HCT116 (cell line): Measurements from ENCODE around the gene CTNNA2. TPM values are rescaled to one million over a fixed set of nuclear protein-coding genes. Genes with fewer than 3 reads are reported as not detected.

Experiments
- ATAC-seq: fragments of 200-7000 bp; cut with Tn5 transposase; 2 replicates; pipeline ENCODE4 v1.9.1; 2020; ENCODE audit warnings: mild to moderate bottlenecking, moderate library complexity
- BruUV-seq: library from RNA; stranded (reverse); fragments of 400-500 nt; replicated peaks from 2 replicates; lab custom pipeline; 2021; lab: Mats Ljungman, UMichigan
- CTCF ChIA-PET: fragments of 300-600 bp; sonication (Branson Sonifier 250); formaldehyde crosslinking; loops from one replicate; lab custom pipeline; 2021; ENCODE audit warnings: antibody characterized with exemption; lab: Charles Lee
- POLR2A ChIA-PET: fragments of 300-600, 350-600 bp; sonication (Branson Sonifier 250); formaldehyde crosslinking; loops from one replicate; lab custom pipeline; 2021; ENCODE audit warnings: antibody characterized with exemption; lab: Charles Lee
- RAD21 ChIA-PET, 2 experiments: fragments of 300-600 bp; sonication (Branson Sonifier 250); formaldehyde crosslinking; loops; one replicate each; lab custom pipeline; 2023; ENCODE audit warnings: low total read pairs in 2 of 2; ENCODE audit not compliant: uncharacterized antibody in 2 of 2, unreplicated experiment in 2 of 2, low non-redundant PET in 1 of 2; lab: Charles Lee
- DNase-seq: peaks from one replicate; pipeline ENCODE4 v3.0.0-alpha.2; 2010; ENCODE audit warnings: low read depth, low spot score
- H2AFZ ChIP-seq: fragments of 200-600 bp; shearing (Covaris generic), sonication (generic); 2 replicates; pipeline ENCODE4 v1.6.1; 2017; ENCODE audit warnings: low read depth, mixed run types, mixed read lengths, antibody characterized with exemption, low read length; ENCODE audit not compliant: poor library complexity, severe bottlenecking
- H3K27ac ChIP-seq: 2 replicates; pipeline ENCODE4 v1.5.1; 2012; ENCODE audit warnings: low read depth, low read length
- H3K27me3 ChIP-seq: fragments of 200-600 bp; sonication (generic); 2 replicates; pipeline ENCODE4 v1.6.1; 2016; ENCODE audit warnings: mixed run types, low read length, mixed read lengths; ENCODE audit not compliant: insufficient read depth
- H3K36me3 ChIP-seq, 2 experiments: fragments of 200-500 bp in 1 of 2; fragments of 200-600 bp in 1 of 2; sonication (Bioruptor generic) in 1 of 2; sonication (generic) in 1 of 2; 2 replicates each; pipeline versions ENCODE4 v1.5.1 to v1.6.1; 2014 to 2016; ENCODE audit warnings: low read length in 2 of 2, inconsistent platforms in 1 of 2, mixed read lengths in 1 of 2, mixed run types in 1 of 2; ENCODE audit not compliant: insufficient read depth in 2 of 2, control insufficient read depth in 1 of 2
- H3K4me1 ChIP-seq, 2 experiments: fragments of 200-600 bp in 1 of 2; sonication (generic) in 1 of 2; 2 replicates each; pipeline versions ENCODE4 v1.5.1 to v1.6.1; 2012 to 2017; ENCODE audit warnings: low read length in 2 of 2, inconsistent platforms in 1 of 2, mild to moderate bottlenecking in 1 of 2, mixed read lengths in 1 of 2, mixed run types in 1 of 2, moderate library complexity in 1 of 2; ENCODE audit not compliant: insufficient read depth in 2 of 2, control insufficient read depth in 1 of 2
- H3K4me2 ChIP-seq: fragments of 200-600 bp; sonication (generic); 2 replicates; pipeline ENCODE4 v1.6.1; 2017; ENCODE audit warnings: mixed run types, low read length, mixed read lengths
- H3K4me3 ChIP-seq, 2 experiments: fragments of 200-600 bp in 1 of 2; sonication (generic) in 1 of 2; replicated peaks in 1 of 2; 2 replicates each; pipeline ENCODE4 v1.5.1; 2011 to 2016; ENCODE audit warnings: low read length in 2 of 2, control low read depth in 1 of 2, low read depth in 1 of 2, mild to moderate bottlenecking in 1 of 2, mixed read lengths in 1 of 2, mixed run types in 1 of 2
- H3K79me2 ChIP-seq: fragments of 200-600 bp; sonication (generic); 2 replicates; pipeline ENCODE4 v1.6.1; 2017; ENCODE audit warnings: mild to moderate bottlenecking, mixed run types, low read length, moderate library complexity, mixed read lengths; ENCODE audit not compliant: insufficient read depth
- H3K9ac ChIP-seq: fragments of 200-600 bp; sonication (generic); 2 replicates; pipeline ENCODE4 v1.6.1; 2016; ENCODE audit warnings: low read length, mixed read lengths
- H3K9me2 ChIP-seq: fragments of 200-600 bp; sonication (generic), shearing (Covaris generic); 2 replicates; pipeline ENCODE4 v1.6.1; 2017; ENCODE audit warnings: mixed run types, mild to moderate bottlenecking, moderate library complexity; ENCODE audit not compliant: insufficient read depth
- H3K9me3 ChIP-seq, 2 experiments: fragments of 200-500 bp in 1 of 2; fragments of 200-600 bp in 1 of 2; sonication (Bioruptor generic) in 1 of 2; sonication (generic) in 1 of 2; 2 replicates each; pipeline ENCODE4 v1.6.1; 2014 to 2017; ENCODE audit warnings: low read length in 2 of 2, mixed read lengths in 2 of 2, inconsistent platforms in 1 of 2, low read depth in 1 of 2, mild to moderate bottlenecking in 1 of 2, mixed run types in 1 of 2, moderate library complexity in 1 of 2; ENCODE audit not compliant: control insufficient read depth in 1 of 2, insufficient read depth in 1 of 2
- H4K20me1 ChIP-seq: fragments of 200-600 bp; sonication (generic), shearing (Covaris generic); 2 replicates; pipeline ENCODE4 v1.6.1; 2017; ENCODE audit warnings: mixed run types, mild to moderate bottlenecking, moderate library complexity; ENCODE audit not compliant: insufficient read depth
- CBX3 ChIP-seq: IDR thresholded peaks from 2 replicates; pipeline ENCODE4 v1.6.1; 2012; ENCODE audit warnings: low read depth
- EGR1 ChIP-seq: IDR thresholded peaks from 2 replicates; pipeline ENCODE4 v1.6.1; 2012; ENCODE audit warnings: low read depth
- ELF1 ChIP-seq: IDR thresholded peaks from 2 replicates; pipeline ENCODE4 v1.6.1; 2012; ENCODE audit warnings: low read depth, borderline replicate concordance
- EZH2 ChIP-seq: fragments of 200-600 bp; sonication (generic); IDR thresholded peaks from 2 replicates; pipeline ENCODE4 v1.6.1; 2017; ENCODE audit warnings: antibody characterized with exemption, mixed run types
- EZH2phosphoT487 ChIP-seq: fragments of 200-600 bp; IDR thresholded peaks from 2 replicates; pipeline ENCODE4 v1.6.1; 2018; ENCODE audit warnings: antibody characterized with exemption, borderline replicate concordance
- FOSL1 ChIP-seq: IDR thresholded peaks from 2 replicates; pipeline ENCODE4 v1.6.1; 2012; ENCODE audit warnings: low read depth
- MAX ChIP-seq: IDR thresholded peaks from 2 replicates; pipeline ENCODE4 v1.6.1; 2012
- POLR2AphosphoS5 ChIP-seq: IDR thresholded peaks from 2 replicates; pipeline ENCODE4 v1.6.1; 2011; ENCODE audit warnings: mild to moderate bottlenecking, low read depth, low read length, moderate library complexity
- REST ChIP-seq: IDR thresholded peaks from 2 replicates; pipeline ENCODE4 v1.6.1; 2012; ENCODE audit warnings: low read depth
- SIN3A ChIP-seq: IDR thresholded peaks from 2 replicates; pipeline ENCODE4 v1.6.1; 2012; ENCODE audit warnings: low read depth
- SRF ChIP-seq: IDR thresholded peaks from 2 replicates; pipeline ENCODE4 v1.6.1; 2012; ENCODE audit warnings: low read depth
- YY1 ChIP-seq: IDR thresholded peaks from 2 replicates; pipeline ENCODE4 v1.6.1; 2011; ENCODE audit warnings: low read length, low read depth, moderate library complexity, mild to moderate bottlenecking; ENCODE audit not compliant: insufficient replicate concordance; ENCODE audit errors: extremely low read depth
- intact Hi-C: fragments of 100-400 bp; cut with micrococcal nuclease; formaldehyde crosslinking; loops from 2 replicates; pipeline ENCODE4 v1.10.0; 2022
- total RNA-seq: library from RNA; stranded (reverse); gene quantifications from one replicate; pipeline ENCODE4 v1.2.1, GENCODE V29; 2021; ENCODE audit not compliant: unreplicated experiment
- TF ChIP-seq, protein P1 (sequence below): IDR thresholded peaks from 2 replicates; pipeline ENCODE4 v1.6.1; 2011; ENCODE audit warnings: mild to moderate bottlenecking, low read length, moderate library complexity; ENCODE audit not compliant: insufficient replicate concordance; ENCODE audit errors: extremely low read depth
- TF ChIP-seq, protein P2 (sequence below): IDR thresholded peaks from 2 replicates; pipeline ENCODE4 v1.6.1; 2012
- TF ChIP-seq, protein P3 (sequence below), 3 experiments: fragments of 200-600 bp in 1 of 3; sonication (generic) in 1 of 3; IDR thresholded peaks in 2 of 3; conservative IDR thresholded peaks in 1 of 3; 2 replicates each; pipeline ENCODE4 v1.5.1; 2012 to 2017; ENCODE audit warnings: low read depth in 2 of 3, low read length in 2 of 3, antibody characterized with exemption in 1 of 3, borderline replicate concordance in 1 of 3, control low read depth in 1 of 3, mild to moderate bottlenecking in 1 of 3, mixed read lengths in 1 of 3, mixed run types in 1 of 3, moderate library complexity in 1 of 3; ENCODE audit not compliant: insufficient read depth in 1 of 3

Gene CTNNA2
- total RNA-seq, 1 experiment from 2014 or later, result not detected

- Histone ChIP-seq H3K4me2 (no peak overlapping the region), H4K20me1 (no peaks in the 10 kb centered on the region), H3K9me3 (peaks cover 9 to 12% of the 10 kb centered on the region in 2 experiments; a peak in 2 of 4 replicates), H3K9me2 (no peaks in the 10 kb centered on the region), H3K79me2 (no peaks in the 10 kb centered on the region), H3K9ac (no peak overlapping the region), H3K27me3 (no peaks in the 10 kb centered on the region), H3K27ac (no peak overlapping the region), H3K36me3 (no peaks in the 10 kb centered on the region), H3K4me3 (no peak overlapping the region), H3K4me1 (no peaks in the 10 kb centered on the region), H2AFZ (no peak overlapping the region)
- RAD21 ChIA-PET, result no interaction called here
- DNase-seq (no peak), ATAC-seq (no peak)
- POLR2A ChIA-PET, result no interaction called here
- TF ChIP-seq EGR1 (no peak), MAX (no peak), EZH2phosphoT487 (no peak), YY1 (no peak), CBX3 (no peak), REST (no peak), FOSL1 (no peak), EZH2 (no peak), POLR2AphosphoS5 (no peak), SRF (no peak), SIN3A (no peak), ELF1 (no peak)
- TF ChIP-seq, protein P1, sequence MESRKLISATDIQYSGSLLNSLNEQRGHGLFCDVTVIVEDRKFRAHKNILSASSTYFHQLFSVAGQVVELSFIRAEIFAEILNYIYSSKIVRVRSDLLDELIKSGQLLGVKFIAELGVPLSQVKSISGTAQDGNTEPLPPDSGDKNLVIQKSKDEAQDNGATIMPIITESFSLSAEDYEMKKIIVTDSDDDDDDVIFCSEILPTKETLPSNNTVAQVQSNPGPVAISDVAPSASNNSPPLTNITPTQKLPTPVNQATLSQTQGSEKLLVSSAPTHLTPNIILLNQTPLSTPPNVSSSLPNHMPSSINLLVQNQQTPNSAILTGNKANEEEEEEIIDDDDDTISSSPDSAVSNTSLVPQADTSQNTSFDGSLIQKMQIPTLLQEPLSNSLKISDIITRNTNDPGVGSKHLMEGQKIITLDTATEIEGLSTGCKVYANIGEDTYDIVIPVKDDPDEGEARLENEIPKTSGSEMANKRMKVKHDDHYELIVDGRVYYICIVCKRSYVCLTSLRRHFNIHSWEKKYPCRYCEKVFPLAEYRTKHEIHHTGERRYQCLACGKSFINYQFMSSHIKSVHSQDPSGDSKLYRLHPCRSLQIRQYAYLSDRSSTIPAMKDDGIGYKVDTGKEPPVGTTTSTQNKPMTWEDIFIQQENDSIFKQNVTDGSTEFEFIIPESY, result no peak
- TF ChIP-seq, protein P2, sequence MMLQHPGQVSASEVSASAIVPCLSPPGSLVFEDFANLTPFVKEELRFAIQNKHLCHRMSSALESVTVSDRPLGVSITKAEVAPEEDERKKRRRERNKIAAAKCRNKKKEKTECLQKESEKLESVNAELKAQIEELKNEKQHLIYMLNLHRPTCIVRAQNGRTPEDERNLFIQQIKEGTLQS, result no peak
- TF ChIP-seq, protein P3, sequence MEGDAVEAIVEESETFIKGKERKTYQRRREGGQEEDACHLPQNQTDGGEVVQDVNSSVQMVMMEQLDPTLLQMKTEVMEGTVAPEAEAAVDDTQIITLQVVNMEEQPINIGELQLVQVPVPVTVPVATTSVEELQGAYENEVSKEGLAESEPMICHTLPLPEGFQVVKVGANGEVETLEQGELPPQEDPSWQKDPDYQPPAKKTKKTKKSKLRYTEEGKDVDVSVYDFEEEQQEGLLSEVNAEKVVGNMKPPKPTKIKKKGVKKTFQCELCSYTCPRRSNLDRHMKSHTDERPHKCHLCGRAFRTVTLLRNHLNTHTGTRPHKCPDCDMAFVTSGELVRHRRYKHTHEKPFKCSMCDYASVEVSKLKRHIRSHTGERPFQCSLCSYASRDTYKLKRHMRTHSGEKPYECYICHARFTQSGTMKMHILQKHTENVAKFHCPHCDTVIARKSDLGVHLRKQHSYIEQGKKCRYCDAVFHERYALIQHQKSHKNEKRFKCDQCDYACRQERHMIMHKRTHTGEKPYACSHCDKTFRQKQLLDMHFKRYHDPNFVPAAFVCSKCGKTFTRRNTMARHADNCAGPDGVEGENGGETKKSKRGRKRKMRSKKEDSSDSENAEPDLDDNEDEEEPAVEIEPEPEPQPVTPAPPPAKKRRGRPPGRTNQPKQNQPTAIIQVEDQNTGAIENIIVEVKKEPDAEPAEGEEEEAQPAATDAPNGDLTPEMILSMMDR (IDR thresholded peaks at IDR 0.05 in 2 of 3, conservative IDR thresholded peaks at IDR 0.05 in 1 of 3; ENCODE audit: borderline replicate concordance in 1 of 3, insufficient read depth in 1 of 3, low read depth in 2 of 3, low read length in 2 of 3), result no peak
- intact Hi-C loops, result no loop called here
- CTCF ChIA-PET, result no interaction called here
- BruUV-seq, result no TSS peak
Measured at GRCh38 chr2:80545420-80546210, 1032.8 kb downstream of the CTNNA2 start.
